DOHH2 (cell line): ENCODE measurements around the gene WWOX.

Experiments
- CTCF ChIP-seq: fragments of 200-600 bp; sonication (generic); IDR thresholded peaks from one replicate; pipeline ENCODE4 v1.5.1; 2014; ENCODE audit warnings: antibody characterized with exemption, mild to moderate bottlenecking, low read depth, low read length; ENCODE audit not compliant: poor library complexity, severe bottlenecking
- EZH2phosphoT487 ChIP-seq: fragments of 200-600 bp; sonication (generic); IDR thresholded peaks from 2 replicates; pipeline ENCODE4 v1.6.1; 2017; ENCODE audit warnings: borderline replicate concordance, mild to moderate bottlenecking, antibody characterized with exemption, low read length, moderate library complexity, mixed read lengths

DNA sequence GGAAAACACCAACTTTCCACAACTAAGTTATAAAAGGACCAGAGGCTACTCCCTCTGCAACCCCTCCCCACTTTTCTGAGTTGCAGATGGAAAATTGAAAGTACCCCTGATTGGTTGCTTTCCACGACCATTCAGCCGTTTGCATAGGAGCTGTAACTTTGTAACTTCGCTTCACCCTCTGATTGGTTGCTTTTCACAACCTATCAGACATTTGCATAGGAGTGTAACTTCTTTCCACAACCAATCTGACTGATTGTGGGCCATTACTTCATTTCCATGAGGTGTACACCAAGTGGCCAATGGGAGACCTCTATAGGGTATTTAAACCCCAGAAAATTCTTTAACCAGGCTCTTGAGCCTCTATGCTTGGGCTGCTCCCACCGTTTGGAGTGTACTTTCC is 644.1 kb downstream of the WWOX start:
- no peak for TF ChIP-seq CTCF
- TF ChIP-seq EZH2phosphoT487, result no peak
